COLO668 (cell line): ENCODE measurements around the gene NUTM1.
"Not testable (repeated sequence)": the region's sequence is repeated elsewhere in the genome, so short reads cannot be mapped to it uniquely, and the experiment has no call there.

ENCODE experiments used
- DNase-seq: peaks from one replicate; lab custom pipeline; 2025; ENCODE audit not compliant: unreplicated experiment; lab: John Stamatoyannopoulos, UW

Gene NUTM1

DNA sequence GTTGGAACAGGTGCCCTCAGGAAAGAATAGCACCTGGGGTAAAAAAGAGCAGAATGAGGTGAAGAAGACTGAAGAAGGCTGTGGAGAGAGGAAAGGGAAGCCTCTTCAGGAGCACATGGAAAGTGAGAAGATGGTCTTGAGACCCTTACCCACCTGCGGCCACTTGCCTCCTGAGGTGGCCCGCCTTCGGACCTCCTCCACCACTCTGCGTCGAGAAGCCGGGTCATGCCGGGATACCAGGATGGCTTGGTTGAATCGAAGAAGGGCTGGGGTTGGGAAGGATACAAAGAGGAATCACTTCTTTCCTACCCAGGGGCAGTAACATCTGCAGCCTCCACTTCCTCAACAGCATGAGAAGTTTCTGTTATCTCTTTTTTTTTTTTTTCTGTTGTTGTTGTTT lies 20.9 kb downstream of the NUTM1 start:
- DNase-seq = no peak

DNA sequence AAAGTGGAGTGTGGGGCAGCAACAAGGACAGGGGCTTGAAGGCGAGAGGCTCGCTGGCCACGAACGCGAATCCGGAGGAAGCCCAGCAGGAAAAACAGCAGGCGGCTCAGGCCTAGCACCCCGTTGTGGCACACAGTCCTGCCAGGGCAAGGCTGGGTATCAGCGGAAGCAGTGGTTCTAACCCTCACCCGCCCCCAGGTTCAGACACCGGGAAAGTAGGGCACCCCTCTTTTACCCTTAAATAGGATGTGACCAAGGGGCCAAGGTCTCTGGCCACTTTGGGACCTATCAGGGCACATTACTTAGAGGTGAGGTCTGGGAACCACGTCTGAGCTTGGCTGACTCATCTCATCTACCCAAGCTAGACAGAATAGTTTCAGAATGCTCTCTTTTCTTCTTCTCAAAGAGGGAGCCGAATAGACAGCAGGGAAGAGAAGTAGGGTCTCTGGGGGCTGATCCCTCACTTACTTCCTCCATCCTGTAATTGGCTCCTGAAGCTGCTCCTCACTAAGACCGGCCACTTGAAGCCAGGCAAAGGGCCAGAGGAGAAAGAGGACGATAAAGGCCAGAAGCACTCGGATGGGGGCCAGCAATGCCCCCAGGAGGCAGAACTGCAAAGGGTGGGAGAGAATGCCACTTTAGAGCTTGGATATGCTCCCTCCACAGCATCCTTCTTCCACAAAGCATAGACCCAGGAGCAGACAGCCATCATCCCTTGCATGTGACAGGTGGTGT lies 22.1 kb downstream of the NUTM1 start:
- no peak for DNase-seq

DNA sequence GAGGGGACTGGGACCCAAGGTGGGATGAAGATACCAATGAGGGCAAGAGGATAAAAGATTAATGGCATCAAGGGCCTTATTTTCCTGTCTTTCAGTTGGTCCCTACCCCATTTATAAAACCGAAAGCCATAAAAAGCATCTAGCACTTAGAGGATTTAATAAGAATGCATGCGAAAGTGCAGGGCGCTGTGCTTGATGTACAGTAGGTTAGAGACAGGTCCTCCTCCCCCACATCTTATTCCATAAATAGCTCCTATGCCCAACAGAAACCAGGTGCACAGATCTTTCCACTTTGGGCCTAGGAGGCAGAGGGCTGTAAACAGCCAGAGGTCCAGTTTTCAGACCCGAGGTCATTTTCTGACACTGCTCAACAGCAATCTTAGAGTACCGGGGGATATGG lies 22.7 kb downstream of the NUTM1 start:
- DNase-seq = no peak

DNA sequence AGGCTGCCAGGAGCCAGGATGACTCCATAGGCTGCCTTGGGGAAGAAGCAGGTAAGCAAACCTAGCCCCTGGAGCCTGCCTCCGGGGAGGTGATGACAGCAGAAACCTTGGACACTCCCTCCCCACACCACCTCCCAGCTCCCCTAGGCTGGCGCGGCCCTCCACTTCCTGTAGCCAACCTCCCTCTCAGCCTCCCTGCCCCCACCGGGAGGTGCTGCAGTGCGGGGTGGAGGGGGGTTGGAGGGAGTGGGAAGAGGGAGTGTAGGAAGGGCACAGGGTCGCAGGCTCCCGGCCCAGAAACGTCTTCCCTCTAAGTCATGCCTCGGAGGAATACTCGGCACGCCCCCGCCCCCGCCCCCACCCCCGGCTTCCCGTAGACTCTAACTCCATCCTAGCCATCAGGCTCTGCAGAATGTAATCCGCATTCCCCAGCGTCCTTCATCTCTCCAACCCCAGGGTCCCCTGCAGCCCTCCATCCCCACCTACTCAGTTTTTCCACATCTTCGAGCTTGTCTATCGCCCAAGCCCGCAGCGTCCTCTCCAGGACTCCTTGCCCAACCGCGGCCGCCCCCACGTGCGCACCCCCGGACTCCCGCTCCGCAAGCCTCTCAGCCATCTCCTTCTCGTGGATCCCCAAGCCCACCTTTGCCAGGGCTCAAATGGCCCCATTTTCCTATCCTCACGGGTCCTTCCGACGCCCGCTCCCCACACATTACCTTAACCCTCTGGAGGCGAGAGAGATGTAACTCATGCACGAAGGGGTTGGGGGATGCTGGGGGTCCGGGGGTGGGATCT lies 23.4 kb downstream of the NUTM1 start:
- peak; percentile 79 for DNase-seq

DNA sequence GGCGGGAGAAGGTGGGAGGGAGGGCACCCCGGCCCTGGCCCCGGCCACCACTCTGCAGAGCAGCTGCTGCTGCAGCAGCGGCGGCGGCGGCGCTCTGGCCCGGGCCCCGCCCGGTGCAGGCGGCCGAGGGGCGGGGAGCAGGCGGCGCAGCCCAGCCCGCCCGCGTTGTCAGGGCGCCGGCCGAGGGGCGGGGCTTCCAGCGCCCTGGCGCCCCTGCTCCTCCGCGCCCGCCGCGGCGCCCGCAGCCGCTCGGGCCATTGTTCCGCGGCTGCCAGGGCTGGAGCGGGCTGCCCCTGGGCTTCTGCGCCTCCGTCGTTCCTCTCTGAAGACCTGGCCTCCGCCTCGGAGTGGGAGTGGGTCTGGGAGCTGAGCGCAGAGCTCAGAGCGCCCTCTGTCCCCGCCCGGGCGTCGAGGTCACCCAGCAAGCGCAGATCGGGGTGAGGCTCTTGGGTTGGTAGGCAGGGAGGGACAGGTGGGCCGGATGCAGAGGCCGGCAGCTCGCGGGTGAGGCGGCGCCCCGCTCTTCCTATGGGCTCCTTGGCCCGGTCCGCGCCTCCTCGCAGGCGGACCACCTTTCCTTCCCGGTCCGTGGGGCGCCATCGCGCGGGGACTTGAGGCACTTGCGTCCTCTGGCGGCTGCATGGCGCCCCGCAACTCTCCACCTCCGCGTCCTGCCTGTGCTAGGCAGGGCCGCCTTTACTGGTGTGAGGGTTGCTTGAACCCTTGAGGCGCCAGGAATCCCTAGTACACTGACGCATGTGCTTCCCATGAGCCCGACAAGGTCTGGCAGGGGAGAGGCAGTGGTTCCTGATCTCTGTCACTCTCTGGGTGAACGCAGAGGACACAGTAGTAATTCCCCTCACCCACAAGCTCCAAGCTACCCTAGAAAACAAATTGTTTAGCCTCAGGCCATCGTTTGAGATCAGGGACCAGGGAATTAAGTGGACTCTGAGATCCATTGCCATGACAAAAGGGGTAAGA lies 24.3 kb downstream of the NUTM1 start, which contains the start of gene LPCAT4:
Gene LPCAT4, minus strand, starts transcription at position 96 of the 981 bp plus-strand sequence. CDS start 96 bp downstream, outside the sequence.
- DNase-seq = peak; percentile 92

DNA sequence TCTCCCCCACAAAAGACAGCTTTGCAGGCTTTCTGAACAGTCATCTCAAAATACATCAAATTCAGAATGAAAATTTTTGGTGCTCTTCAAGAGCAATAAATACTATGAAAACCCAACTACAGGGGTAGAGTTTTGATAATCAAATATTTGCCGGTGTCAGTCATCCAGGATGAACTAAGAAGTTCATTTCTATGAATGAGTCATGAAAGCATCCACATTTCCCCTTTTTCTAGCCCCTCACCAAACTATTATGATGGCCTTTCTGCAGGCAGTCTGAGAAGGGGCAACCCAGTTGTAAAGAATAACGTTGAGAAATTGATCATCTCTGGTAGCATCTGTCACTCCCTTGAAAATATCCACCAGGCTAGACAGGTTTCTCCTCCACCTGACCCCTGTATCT lies 27.0 kb downstream of the NUTM1 start:
- DNase-seq = no peak

DNA sequence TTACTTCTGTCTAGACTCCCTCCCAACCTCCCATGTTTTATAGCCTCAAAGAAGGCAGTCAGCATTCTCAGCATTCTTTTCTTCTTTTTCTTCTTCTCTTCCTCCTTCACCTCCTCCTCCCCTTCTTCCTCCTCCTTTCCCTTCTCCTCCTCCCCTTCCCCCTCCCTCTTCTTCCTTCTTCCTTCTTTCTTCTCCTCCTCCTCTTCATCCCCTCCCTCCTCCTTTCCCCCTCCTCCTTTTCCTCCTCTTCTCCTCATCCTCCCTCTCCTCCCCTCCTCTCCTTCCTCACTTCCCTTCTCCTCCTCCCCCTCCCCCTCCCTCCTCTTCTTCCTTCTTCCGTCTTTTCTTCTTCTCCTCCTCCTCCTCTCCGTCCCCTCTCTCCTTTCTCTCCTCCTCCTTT lies 27.5 kb downstream of the NUTM1 start:
- DNase-seq = no peak

DNA sequence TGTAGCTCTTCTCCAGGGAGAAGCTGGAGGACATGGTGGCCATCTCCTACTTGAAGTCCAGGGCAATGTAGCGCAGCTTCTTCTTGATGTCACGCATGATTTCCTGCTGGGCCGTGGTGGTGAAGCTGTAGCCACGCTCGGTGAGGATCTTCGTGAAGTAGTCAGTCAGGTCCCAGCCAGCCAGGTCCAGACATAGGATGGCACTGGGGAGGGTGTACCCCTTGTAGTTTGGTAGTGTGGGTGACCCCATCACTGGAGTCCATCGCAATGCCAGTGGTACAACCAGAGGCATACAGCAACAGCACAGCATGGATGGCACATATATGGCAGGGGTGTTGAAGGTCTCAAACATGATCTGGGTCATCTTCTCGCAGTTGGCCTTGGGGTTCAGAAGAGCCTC lies 30.8 kb downstream of the NUTM1 start:
- no peak for DNase-seq

DNA sequence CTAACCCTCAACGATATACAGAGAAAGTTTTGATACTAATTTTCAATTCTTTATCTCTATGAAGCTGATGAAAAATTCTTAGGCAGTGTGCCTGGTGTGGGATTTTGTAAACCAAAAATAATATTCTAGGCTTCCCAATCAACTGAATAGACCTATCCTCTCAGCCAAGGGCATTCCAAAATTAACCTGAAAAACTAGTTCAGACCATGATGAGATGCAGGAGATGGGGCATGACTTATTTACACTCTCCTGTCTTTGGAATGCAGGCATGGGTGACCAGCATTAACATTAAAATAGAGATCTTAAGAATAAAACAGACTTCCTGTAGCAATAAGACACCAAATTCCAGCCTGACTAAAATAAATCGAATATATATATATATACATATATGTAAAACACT lies 31.7 kb downstream of the NUTM1 start:
- DNase-seq = no peak

DNA sequence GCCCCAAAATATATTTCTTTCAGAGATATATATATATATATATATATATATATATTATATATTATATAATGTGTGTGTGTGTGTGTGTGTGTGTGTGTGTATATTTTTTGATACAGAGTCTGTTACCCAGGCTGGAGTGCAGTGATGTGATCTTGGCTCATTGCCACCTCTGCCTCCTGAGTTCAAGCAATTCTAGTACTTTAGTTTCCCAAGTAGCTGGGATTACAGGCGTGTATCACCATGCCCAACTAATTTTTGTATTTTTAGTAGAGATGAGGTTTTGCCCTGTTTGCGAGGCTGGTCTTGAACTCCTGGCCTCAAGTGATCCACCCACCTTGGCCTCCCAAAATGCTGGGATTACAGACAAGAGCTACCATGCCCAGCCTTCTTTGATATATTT lies 32.4 kb downstream of the NUTM1 start:
- DNase-seq = not testable (repeated sequence)

DNA sequence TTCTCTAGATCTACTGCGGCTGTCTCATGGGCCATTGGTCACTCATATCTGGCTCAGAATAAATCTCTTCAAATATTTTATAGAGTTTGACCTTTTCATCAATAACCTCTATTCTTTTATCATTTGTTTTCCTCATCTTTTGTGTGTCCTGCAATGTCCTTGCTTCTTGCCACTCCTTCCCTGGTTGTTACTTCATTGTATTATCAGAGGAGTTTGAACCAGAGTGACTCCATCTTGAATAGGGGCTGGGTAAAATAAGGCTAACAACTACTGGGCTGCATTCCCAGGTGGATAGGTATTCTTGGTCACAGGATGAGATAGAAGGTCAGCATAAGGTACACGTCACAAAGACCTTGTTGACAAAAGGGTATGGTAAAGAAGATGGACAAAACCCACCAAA lies 33.7 kb downstream of the NUTM1 start:
- no peak for DNase-seq

DNA sequence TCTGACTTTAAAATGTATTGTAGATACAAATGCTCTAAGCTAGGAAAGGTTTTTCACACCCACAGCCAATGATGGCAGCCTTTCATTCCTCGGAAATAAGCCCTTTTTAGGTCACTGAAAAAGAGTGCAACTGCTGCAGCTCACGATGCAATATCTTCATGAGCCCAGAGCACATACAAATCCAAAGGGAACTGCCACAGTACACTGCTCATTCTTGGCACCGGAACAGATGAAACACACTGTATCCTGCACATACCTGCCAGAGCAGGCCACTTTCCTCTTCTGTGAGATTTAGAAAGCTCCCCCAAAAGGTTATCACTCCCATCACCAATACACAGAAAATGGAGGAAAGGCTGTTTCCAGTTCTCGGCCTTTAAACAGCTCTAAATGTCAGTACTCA lies 37.4 kb downstream of the NUTM1 start:
- not testable (repeated sequence) for DNase-seq

DNA sequence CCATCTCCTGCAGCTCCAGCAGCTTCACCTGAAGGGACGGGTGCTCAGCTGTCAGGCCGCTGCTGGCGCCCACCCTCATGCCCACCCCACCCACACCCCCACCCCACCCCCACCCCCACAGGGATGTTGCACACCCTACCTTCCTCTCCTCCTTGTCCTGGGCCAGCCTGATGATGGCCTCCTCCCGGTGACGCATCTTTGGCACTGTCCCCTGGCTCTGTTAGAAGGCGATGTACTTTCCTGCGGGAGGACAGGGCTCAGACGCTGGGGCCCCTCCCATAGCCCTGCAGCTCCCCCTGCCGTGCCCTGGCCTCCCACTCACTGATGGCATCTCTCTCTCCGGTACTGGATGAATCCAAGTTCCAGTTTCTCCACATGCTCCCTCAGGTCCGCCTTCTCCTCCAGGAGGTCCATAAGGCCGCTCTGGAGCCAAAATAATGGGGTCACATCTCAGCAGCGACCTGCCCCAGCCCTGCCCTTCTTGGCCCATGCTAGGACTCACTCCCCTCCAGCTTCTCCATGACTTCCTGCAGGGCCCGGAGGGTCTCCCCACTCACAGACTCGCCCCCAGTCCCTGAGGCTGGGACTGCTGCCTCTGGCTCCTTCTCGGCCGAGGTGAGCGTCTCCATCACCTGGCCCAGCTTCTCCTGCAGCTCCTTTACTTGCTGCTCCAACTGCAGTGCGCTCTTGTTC lies 38.9 kb downstream of the NUTM1 start:
- not testable (repeated sequence) for DNase-seq

DNA sequence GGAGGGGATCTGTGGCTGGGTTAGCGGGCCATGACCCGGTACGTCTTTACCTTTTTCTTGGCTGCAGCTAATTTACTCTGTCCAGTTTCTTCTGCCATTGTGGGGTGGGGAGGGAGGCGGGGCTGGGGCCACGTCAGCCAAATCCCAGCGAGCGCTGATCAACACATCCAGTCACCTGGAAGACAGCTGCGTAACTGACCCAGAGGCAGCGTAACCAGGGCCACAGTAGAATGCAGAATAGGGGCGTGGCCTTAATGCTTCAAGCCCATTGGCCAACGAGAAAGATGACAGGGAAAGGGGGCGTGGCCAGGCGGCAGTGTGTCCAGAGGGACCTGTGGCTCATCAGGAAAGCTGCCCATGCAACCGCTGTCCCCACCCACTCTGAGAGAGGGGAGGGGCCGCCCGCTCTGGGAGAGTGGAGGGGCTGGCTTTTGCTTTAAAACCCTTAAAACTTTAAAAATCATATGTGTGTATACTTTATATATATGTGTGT lies 46.5 kb downstream of the NUTM1 start:
- DNase-seq = not testable (repeated sequence)

DNA sequence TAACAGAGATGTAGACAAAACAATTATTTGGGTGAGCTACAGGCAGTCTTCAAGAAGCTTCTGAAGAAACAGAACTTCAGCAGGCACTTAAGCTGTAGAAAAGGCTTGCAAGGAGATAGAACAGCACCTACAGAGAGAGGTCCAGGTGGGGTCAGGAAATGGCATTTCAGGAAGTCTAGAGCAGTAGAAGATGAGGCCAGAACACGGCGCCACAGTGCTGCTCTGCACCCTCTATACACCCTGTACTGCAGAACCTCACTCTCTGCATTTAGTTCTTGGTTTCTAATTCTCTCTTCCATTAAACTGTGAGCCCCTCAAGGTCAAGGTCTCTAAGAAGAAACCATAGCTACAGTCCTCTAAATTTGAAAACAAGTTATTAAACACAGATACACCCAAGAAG lies 49.9 kb downstream of the NUTM1 start:
- not testable (repeated sequence) for DNase-seq

DNA sequence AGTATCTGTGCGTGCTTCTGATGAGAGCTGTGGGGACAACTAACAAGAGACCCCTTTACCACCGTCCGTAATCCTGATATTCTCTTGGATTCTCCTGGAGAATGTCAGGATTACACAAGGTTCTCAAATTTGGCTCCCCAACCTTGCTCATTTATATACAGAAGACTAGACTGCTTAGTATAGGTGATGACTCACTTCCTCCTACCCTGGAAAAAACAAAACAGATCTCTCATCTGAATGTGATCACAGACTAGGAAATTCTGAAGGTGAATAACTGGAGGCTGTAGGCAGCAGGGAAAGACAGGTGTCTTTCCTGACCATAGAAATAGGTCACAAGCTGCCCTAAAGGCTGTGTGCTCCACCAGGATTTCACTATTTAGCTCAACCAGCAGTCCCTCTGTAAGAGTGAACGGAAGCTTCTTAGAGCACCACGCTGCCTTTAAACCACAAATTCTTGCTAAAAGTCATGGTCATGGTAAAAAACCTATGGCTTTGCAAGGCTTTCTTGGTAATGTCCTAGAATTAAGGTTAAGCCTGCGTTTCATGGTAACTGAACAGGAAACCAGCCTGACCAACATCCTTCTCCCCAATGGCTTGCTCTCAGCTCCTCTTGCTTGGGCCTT lies 54.6 kb downstream of the NUTM1 start:
- not testable (repeated sequence) for DNase-seq

DNA sequence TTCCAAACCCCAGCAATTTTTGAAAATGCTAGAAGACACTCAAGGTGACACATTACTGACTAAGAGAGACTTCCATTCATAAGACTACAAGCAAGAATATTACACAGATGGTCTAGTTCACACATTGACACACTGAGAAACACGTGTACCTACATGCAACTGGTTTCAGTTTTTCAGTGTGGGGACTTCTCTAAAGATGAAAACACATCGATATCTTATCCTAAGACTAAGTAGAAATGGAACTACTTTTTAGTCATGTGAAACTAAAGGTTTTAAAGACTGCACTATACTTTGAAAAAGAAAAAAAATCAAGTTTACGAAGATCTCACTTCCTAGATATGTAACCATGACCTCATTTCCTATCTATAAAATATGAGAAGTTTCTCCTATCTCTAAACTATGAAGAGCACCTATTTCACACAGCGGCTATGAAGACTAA lies 60.1 kb downstream of the NUTM1 start:
- DNase-seq = not testable (repeated sequence)

DNA sequence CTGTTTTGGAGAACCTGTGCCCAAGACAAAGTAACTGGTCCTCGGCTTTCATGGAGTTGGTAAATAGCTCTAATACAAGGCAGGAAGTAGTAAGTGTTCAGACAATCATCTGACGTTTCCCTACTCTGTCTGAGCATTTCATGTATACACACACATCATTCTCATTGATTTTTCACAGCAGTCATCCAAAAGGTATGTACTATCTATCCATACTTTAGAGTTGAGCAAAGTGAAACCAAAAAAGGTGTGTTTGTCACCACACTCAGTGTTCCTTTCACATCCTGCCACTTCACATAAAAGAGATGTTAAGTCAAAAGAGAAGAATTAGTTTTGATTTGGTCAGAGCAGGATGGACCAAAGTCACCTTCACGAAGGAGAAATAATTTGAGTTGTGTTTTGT lies 60.8 kb downstream of the NUTM1 start:
- DNase-seq = not testable (repeated sequence)
